ENCODE data around the gene KLHL29.

The KLHL29 gene

DNA sequence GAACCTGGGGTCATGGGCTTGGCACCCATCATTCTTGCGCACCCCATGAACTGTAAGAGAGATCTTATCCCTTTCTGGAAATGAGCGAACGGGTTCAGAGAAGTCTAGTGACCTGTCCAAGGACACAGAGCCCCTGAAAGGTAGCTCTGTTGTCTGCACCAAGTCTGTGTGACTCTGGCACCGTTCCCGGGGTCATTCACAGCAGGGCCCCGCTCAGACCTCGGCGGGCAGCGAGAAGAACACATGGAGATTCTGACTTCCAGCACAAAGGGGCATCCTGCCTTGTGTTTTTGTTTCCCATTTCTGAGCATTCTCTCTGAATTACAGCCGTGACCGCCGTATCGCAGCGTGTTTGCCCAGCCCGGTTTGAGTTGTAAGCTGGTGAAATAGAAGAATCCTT lies 231.7 kb downstream of the KLHL29 start:
- DNase-seq (ENCODE audit: low read depth in 3 of 3): no peak

DNA sequence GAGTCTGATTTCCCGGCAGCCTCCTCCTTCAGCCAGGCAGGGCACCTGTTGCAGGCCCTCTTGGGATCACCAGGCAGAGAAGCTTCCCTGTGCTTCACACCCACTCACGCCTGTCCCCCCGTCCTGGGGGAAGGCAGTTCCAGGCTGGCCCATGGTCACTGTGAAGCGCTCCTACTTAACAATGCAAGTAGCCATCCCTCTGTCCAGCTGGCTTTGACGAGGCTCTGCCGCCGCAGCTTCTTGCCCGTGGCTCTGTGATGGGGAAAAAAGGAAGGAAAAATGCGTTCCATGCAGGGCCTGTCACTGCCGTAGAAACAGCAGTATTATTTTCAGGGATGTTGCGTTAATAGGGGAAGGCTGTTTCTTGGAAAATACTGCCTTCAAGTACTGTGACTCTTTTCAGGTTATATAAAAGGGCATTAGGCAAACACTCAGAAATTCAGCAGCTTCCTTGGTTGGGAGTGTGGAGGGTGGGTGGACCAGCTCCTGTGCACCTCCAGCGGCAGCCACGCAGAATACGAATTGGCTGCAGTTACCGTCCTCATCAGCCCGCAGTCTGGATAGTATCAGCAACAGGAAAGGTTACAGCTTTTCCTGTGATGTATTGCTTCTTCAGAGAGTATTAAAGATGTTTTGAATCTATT lies 232.3 kb downstream of the KLHL29 start:
- no peak for DNase-seq (ENCODE audit: low read depth in 3 of 3)

DNA sequence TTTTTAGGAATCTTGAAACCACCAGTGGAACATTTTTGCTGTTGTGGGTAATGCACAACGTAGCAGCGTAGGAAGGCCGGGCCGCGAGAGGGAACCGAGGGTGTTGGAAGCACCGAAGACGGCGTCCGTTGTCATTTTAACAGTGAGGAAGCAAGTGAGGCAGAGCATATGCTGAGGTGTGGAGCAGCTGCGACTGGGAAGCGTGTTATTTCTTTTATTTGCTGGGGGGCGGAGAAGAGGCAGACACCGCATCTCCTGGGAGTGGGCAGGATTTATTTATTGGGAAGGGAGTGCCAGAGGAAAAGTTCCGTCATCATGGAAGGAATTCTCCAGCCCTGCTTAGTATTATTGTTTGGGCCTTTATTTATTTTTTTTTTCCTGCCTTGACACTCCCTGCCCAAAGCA lies 232.8 kb downstream of the KLHL29 start:
- no peak for DNase-seq (ENCODE audit: low read depth in 3 of 3)

GRCh38 chr2:23618265-23618664 lies 233.3 kb downstream of the KLHL29 start:
- DNase-seq (ENCODE audit: low read depth in 3 of 3): no peak

GRCh38 chr2:23618794-23619530 lies 234.0 kb downstream of the KLHL29 start:
- DNase-seq (ENCODE audit: low read depth in 3 of 3): no peak

- no peak for DNase-seq (ENCODE audit: low read depth in 3 of 3)
Observed at GRCh38 chr2:23619941-23620340, 235.0 kb downstream of the KLHL29 start.

DNA sequence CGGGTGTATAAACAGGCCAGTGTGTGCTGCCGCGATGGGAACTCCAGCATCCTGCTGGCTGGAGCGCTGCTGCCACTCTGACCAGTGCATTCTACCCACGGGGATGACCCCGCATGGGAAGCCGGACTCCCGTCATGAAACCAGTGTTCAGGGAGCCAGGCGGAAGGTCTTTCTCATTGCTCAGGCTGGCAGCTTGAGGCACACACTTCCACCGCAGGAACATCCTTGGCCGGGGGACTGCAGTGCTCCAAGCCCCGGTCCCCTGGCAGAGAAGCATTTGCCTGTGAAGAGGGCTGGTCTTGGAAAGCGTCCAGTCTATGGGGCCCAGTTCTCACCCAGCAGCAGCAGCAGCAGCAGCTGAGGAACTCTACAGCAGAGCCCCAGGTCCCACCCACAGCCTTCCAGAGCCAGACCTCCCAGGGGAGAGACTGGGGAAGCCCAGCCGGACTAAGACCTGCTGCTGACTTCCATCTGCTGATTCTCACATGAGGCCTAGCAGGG lies 235.9 kb downstream of the KLHL29 start:
- DNase-seq (ENCODE audit: low read depth in 3 of 3): no peak

- no peak for DNase-seq (ENCODE audit: low read depth in 3 of 3)
Observed at GRCh38 chr2:23621616-23622015, 236.6 kb downstream of the KLHL29 start.

- no peak for DNase-seq (ENCODE audit: low read depth in 3 of 3)
Observed at GRCh38 chr2:23622466-23622865, 237.5 kb downstream of the KLHL29 start.

GRCh38 chr2:23622966-23623675 lies 238.1 kb downstream of the KLHL29 start:
- no peak for DNase-seq (ENCODE audit: low read depth in 3 of 3)

DNA sequence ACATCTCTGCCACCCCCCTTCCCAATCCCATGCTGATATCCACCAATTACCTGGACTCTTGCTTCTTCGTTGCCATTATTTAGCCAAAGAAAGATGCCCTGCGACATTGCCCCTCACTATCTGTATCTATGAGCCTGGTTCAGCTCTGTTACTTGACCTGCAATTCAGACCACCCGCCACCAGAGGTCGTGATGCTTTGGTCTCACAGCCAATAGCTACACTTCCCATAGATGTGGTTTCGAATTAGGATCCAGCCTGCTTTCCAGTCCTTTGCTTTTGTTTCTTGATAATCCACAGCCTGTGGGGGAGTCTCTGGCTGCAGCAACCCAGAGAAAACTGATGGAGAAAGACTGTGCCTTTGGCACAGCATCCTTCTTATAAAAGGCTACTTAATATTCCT lies 239.4 kb downstream of the KLHL29 start:
- no peak for DNase-seq (ENCODE audit: low read depth in 3 of 3)

DNA sequence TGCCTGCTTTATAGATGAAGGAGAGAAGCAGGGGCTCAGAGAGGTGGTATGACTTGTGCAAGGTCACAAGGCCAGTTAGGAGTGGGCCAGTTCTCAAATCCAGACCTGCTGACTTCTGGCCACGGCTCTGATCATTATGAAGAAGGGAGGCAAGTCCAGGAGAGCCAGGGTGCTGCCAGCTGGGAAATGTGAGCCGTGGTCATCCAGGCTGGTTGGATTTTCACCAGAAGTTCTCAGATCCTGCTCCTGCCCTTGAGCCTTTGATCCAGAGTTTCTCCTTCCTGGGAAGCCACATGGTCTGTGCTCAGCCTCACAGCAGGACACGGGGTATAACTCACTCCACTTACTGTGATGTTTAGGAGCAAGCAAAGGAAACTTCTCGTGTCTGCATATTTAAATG lies 239.9 kb downstream of the KLHL29 start:
- no peak for DNase-seq (ENCODE audit: low read depth in 3 of 3)

DNA sequence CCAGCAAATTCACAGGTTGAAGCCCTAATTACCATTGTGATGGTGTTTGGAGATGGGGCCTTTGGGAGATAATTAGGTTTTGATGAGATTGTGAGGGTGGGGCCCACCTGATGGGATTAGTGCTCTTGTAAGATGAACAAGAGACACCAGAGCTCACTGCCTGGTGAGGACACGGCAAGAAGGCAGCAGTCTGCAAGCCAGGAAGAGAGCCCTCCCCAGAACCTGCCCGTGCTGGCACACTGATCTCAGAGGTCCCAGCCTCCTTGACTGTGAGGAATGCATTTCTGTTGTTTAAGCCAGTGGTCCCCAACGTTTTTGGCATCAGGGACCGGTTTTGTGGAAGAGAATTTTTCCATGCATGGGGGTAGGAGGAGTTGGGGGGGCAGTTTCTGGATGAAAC lies 240.7 kb downstream of the KLHL29 start:
- no peak for DNase-seq (ENCODE audit: low read depth in 3 of 3)

GRCh38 chr2:23626701-23627230 lies 241.8 kb downstream of the KLHL29 start:
- no peak for DNase-seq (ENCODE audit: low read depth in 3 of 3)

- no peak for DNase-seq (ENCODE audit: low read depth in 3 of 3)
Observed at GRCh38 chr2:23627236-23628009, 242.4 kb downstream of the KLHL29 start.

GRCh38 chr2:23628926-23629771 lies 244.2 kb downstream of the KLHL29 start:
- DNase-seq (ENCODE audit: low read depth in 3 of 3): no peak

DNA sequence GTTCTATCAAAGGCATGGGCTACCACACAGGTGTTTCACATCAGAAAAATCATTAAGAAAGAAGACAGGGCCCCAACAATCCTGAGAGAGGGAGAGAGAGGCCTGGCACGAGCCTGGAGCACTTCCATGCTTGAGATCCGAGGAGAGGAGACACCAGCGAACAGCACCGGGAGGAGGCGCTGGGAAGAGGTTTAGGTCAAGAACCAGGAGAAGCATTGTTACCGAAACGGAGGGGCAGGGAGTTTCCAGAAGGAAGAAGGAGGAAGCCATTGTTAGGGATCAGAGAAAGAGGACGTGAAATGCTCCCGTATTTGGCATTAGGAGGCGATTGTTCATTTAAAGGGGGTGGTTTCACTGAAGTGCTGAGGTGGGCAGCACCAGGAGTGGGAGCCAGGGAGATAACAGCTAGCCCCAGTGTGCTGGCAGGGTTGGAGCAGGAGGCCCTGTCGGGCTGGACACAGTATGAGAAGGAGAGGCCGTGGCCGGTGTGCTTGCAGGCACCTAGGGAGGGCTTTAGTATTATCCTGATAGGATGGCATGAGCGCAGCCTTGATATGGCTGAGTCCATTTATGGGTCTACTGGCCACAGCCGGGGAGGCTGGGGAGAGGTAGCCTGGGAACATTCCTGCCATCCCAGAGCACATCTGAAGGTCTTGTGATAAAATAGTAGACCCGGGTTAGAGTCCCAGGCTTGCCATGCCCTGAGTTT lies 244.9 kb downstream of the KLHL29 start:
- DNase-seq (ENCODE audit: low read depth in 3 of 3): no peak

DNA sequence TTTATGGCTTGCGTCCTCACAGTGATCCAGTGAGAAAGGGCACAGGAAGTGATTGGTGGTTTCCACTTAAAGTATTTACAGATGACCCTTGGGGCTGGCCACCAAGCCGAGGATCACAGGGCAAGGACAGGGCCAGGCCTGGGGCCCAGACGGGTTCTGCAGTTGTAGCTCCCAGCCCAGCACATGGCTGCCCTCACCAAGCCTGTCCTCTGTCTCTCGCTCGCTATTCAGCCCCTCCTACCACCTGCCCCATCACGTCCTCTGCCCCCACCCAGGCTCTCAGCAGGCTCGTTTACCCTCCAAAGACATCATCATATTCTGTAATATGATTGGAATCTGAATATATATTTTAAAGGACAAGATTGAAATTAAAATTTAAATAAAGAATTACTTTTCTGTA lies 246.0 kb downstream of the KLHL29 start:
- no peak for DNase-seq (ENCODE audit: low read depth in 3 of 3)

GRCh38 chr2:23631389-23631788 lies 246.4 kb downstream of the KLHL29 start:
- no peak for DNase-seq (ENCODE audit: low read depth in 3 of 3)

DNA sequence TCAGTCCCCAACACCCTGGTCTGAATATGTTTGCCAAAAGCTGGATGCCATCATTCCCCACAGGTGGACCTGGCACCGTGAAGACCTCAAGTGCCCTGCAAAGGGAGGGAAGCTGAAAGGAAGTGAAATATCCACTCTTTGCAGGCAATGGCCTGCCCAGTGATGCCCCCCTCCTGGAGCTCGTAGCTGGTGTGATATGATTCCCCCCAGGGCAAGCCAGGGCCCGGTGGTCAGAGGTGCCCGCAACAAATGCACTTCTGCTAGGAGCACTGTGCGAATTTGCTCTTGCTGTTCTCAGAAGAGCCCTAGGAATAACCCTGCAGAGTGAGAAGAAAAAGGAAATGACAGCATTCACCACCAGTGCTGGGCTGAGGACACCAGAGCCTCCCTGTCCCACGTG lies 247.4 kb downstream of the KLHL29 start:
- DNase-seq (ENCODE audit: low read depth in 3 of 3): no peak
